Astrocyte of the cerebellum (primary cell): ENCODE data around the gene CDH12.

Source experiments
- DNase-seq: peaks from one replicate; pipeline ENCODE4 v3.0.0-alpha.2; 2011; ENCODE audit warnings: low read depth
- H3K4me3 ChIP-seq: 2 replicates; pipeline ENCODE4 v1.5.1; 2011; ENCODE audit warnings: mild to moderate bottlenecking, low read depth, low read length, moderate library complexity
- CTCF ChIP-seq: IDR thresholded peaks from 2 replicates; pipeline ENCODE4 v1.5.1; 2012; ENCODE audit warnings: low read length, low read depth, moderate library complexity, mild to moderate bottlenecking; ENCODE audit errors: missing control alignments
- in situ Hi-C: cut with HindIII; loops from 2 replicates; pipeline ENCODE4 v1.10.0; 2017; ENCODE audit warnings: low sequenced_read_pairs

The CDH12 gene

GRCh38 chr5:21882074-21882745 is 970.9 kb downstream of the CDH12 start:
- H3K4me3 ChIP-seq = no peak overlapping the region
- TF ChIP-seq CTCF = no peak
- in situ Hi-C loops = no loop called here
- DNase-seq = no peak

GRCh38 chr5:21880164-21880563 is 973.0 kb downstream of the CDH12 start:
- no peak for TF ChIP-seq CTCF
- DNase-seq = no peak
- in situ Hi-C loops = no loop called here
- H3K4me3 ChIP-seq = no peak overlapping the region

- no peak for DNase-seq
- TF ChIP-seq CTCF = no peak
- in situ Hi-C loops = no loop called here
- no peak overlapping the region for H3K4me3 ChIP-seq
Measured at GRCh38 chr5:21862986-21863385, 990.2 kb downstream of the CDH12 start.

GRCh38 chr5:21858441-21858840 is 994.7 kb downstream of the CDH12 start:
- no peak for TF ChIP-seq CTCF
- DNase-seq = no peak
- no peak overlapping the region for H3K4me3 ChIP-seq
- in situ Hi-C loops = no loop called here

- no peak overlapping the region for H3K4me3 ChIP-seq
- in situ Hi-C loops = no loop called here
- no peak for DNase-seq
- TF ChIP-seq CTCF = no peak
Measured at GRCh38 chr5:21856987-21857386, 996.2 kb downstream of the CDH12 start.

GRCh38 chr5:21847300-21847699 is 1005.8 kb downstream of the CDH12 start:
- no peak for TF ChIP-seq CTCF
- no peak for DNase-seq
- in situ Hi-C loops = no loop called here
- no peak overlapping the region for H3K4me3 ChIP-seq
